Measurements from ENCODE around the gene NOD1.
"Not testable (repeated sequence)": the region's sequence is repeated elsewhere in the genome, so short reads cannot be mapped to it uniquely, and the experiment has no call there.

Gene NOD1
- 44.4 to 50.5 reads per million in 2 donors for total RNA-seq

GRCh38 chr7:30478349-30479201, at the start of gene NOD1:
TSS of gene NOD1 (minus strand) at chr7:30478784. CDS start at chr7:30456921, 21,863 bp downstream.
- peak; percentile 44 for DNase-seq

- not testable (repeated sequence) for DNase-seq
These were observed 48.7 kb upstream of the NOD1 start for GRCh38 chr7:30527297-30527696.

- no peak for DNase-seq
These were observed 47.6 kb upstream of the NOD1 start for GRCh38 chr7:30526163-30526562.

GRCh38 chr7:30525429-30525828, 46.8 kb upstream of the NOD1 start:
- no peak for DNase-seq

- no peak for DNase-seq
These were observed 46.0 kb upstream of the NOD1 start for GRCh38 chr7:30524545-30524944.

- DNase-seq: no peak
These were observed 44.9 kb upstream of the NOD1 start for GRCh38 chr7:30523466-30523865.

GRCh38 chr7:30522159-30522558, 43.6 kb upstream of the NOD1 start:
- no peak for DNase-seq

GRCh38 chr7:30521532-30521931, 42.9 kb upstream of the NOD1 start:
- DNase-seq: no peak

GRCh38 chr7:30519122-30519521, 40.5 kb upstream of the NOD1 start:
- DNase-seq: no peak

- no peak for DNase-seq
These were observed 37.2 kb upstream of the NOD1 start for GRCh38 chr7:30515761-30516160.

GRCh38 chr7:30514776-30515175, 36.2 kb upstream of the NOD1 start:
- DNase-seq: no peak

- DNase-seq: no peak
These were observed 35.6 kb upstream of the NOD1 start for GRCh38 chr7:30514177-30514576.

- no peak for DNase-seq
These were observed 35.2 kb upstream of the NOD1 start for GRCh38 chr7:30513762-30514161.

- DNase-seq: no peak
These were observed 33.5 kb upstream of the NOD1 start for GRCh38 chr7:30511973-30512662.

GRCh38 chr7:30511494-30511893, 32.9 kb upstream of the NOD1 start:
- DNase-seq: no peak

- DNase-seq: no peak
These were observed 31.8 kb upstream of the NOD1 start for GRCh38 chr7:30510124-30511075.

GRCh38 chr7:30509171-30509857, 30.7 kb upstream of the NOD1 start:
- not testable (repeated sequence) for DNase-seq

GRCh38 chr7:30507346-30507900, 28.8 kb upstream of the NOD1 start:
- DNase-seq: not testable (repeated sequence)

GRCh38 chr7:30505174-30505697, 26.7 kb upstream of the NOD1 start:
- DNase-seq: no peak

- peak; percentile 83 for DNase-seq
These were observed 26.0 kb upstream of the NOD1 start, which contains the start of gene GGCT for GRCh38 chr7:30504301-30505173. TSS of gene GGCT (minus strand) at chr7:30504829. CDS start at chr7:30504709, 120 bp downstream.

Data from activated gamma-delta T cell (primary cell).